ENCODE results near the gene PABPN1L. TPM values are rescaled to one million over a fixed set of nuclear protein-coding genes. Genes with fewer than 3 reads are reported as not detected.

Gene PABPN1L
- total RNA-seq, 1 experiment from 2014 or later = 0.57 TPM

GRCh38 chr16:88839026-88839529 is 27.4 kb downstream of the PABPN1L start:
- BruUV-seq (replicated peaks) = no TSS peak
- no peak overlapping the region for H3K9ac ChIP-seq (ENCODE audit: low read length)
- no peak overlapping the region for H3K4me2 ChIP-seq (ENCODE audit: low read length)
- H2AFZ ChIP-seq (ENCODE audit: low read depth, low read length, poor library complexity, severe bottlenecking) = no peak overlapping the region
- no peak overlapping the region for H3K4me3 ChIP-seq (replicated peaks in 1 of 2; ENCODE audit: low read depth in 1 of 2, low read length in 2 of 2)
- H3K4me1 ChIP-seq (ENCODE audit: control insufficient read depth in 1 of 2, insufficient read depth in 2 of 2, low read length in 2 of 2) = no peaks in the 10 kb centered on the region
- ATAC-seq = peak; percentile 29; the same call in 1 of the 2 replicates
- H3K79me2 ChIP-seq (ENCODE audit: insufficient read depth, low read length) = no peaks in the 10 kb centered on the region
- intact Hi-C loops (cut with micrococcal nuclease) = no loop called here
- H4K20me1 ChIP-seq (ENCODE audit: insufficient read depth) = no peaks in the 10 kb centered on the region
- peak overlapping the region; percentile 39; the same call in 1 of the 2 replicates for H3K27ac ChIP-seq (ENCODE audit: low read depth, low read length)
- no peak for DNase-seq (ENCODE audit: low read depth, low spot score)
- ChIA-PET CTCF (no interaction called here), RAD21 (ENCODE audit: low non-redundant PET in 1 of 2, low total read pairs in 2 of 2, uncharacterized antibody in 2 of 2, unreplicated experiment in 2 of 2) (no interaction called here), POLR2A (no interaction called here)
- H3K36me3 ChIP-seq (ENCODE audit: control insufficient read depth in 1 of 2, insufficient read depth in 2 of 2, low read length in 2 of 2) = no peaks in the 10 kb centered on the region
- TF ChIP-seq TCF7L2 (IDR thresholded peaks at IDR 0.05; ENCODE audit: borderline replicate concordance, extremely low read depth, insufficient read depth, insufficient read length) = no peak
- no peak for TF ChIP-seq EZH2phosphoT487 (IDR thresholded peaks at IDR 0.05; ENCODE audit: borderline replicate concordance)
- peak; percentile 30 to 61 (median 51); a peak in 5 of 6 replicates for TF ChIP-seq CTCF (IDR thresholded peaks at IDR 0.05 in 2 of 3, conservative IDR thresholded peaks at IDR 0.05 in 1 of 3; ENCODE audit: borderline replicate concordance in 1 of 3, insufficient read depth in 1 of 3, low read depth in 2 of 3, low read length in 2 of 3)
- H3K9me3 ChIP-seq (ENCODE audit: control insufficient read depth in 1 of 2, insufficient read depth in 1 of 2, low read depth in 1 of 2, low read length in 2 of 2) = no peaks in the 10 kb centered on the region
- H3K27me3 ChIP-seq (ENCODE audit: insufficient read depth, low read length) = no peaks in the 10 kb centered on the region
- H3K9me2 ChIP-seq (ENCODE audit: insufficient read depth) = no peaks in the 10 kb centered on the region

- H3K4me2 ChIP-seq (ENCODE audit: low read length) = no peak overlapping the region
- TF ChIP-seq REST (IDR thresholded peaks at IDR 0.05; ENCODE audit: low read depth) (no peak), EZH2phosphoT487 (IDR thresholded peaks at IDR 0.05; ENCODE audit: borderline replicate concordance) (no peak), ZFX (IDR thresholded peaks at IDR 0.05) (no peak), SRF (IDR thresholded peaks at IDR 0.05; ENCODE audit: low read depth) (no peak), CEBPB (IDR thresholded peaks at IDR 0.05; ENCODE audit: low read depth) (no peak), ZBTB33 (IDR thresholded peaks at IDR 0.05; ENCODE audit: extremely low read depth, insufficient replicate concordance, low read length) (no peak), FOSL1 (IDR thresholded peaks at IDR 0.05; ENCODE audit: low read depth) (no peak), ZNF274 (IDR thresholded peaks at IDR 0.05; ENCODE audit: low read depth, low read length) (no peak), ELF1 (IDR thresholded peaks at IDR 0.05; ENCODE audit: borderline replicate concordance, low read depth) (no peak)
Measured at GRCh38 chr16:88838566-88838965, 27.9 kb downstream of the PABPN1L start.

More at GRCh38 chr16:88838566-88838965, 27.9 kb downstream of the PABPN1L start:
- ChIA-PET RAD21 (ENCODE audit: low non-redundant PET in 1 of 2, low total read pairs in 2 of 2, uncharacterized antibody in 2 of 2, unreplicated experiment in 2 of 2) (no interaction called here), CTCF (no interaction called here), POLR2A (no interaction called here)
- H3K9me3 ChIP-seq (ENCODE audit: control insufficient read depth in 1 of 2, insufficient read depth in 1 of 2, low read depth in 1 of 2, low read length in 2 of 2) = no peaks in the 10 kb centered on the region
- intact Hi-C loops (cut with micrococcal nuclease) = no loop called here
- peak overlapping the region; percentile 39; the same call in 1 of the 2 replicates for H3K27ac ChIP-seq (ENCODE audit: low read depth, low read length)
- no peaks in the 10 kb centered on the region for H3K79me2 ChIP-seq (ENCODE audit: insufficient read depth, low read length)
- no peaks in the 10 kb centered on the region for H4K20me1 ChIP-seq (ENCODE audit: insufficient read depth)
- no peak overlapping the region for H2AFZ ChIP-seq (ENCODE audit: low read depth, low read length, poor library complexity, severe bottlenecking)
- no peak overlapping the region for H3K4me3 ChIP-seq (replicated peaks in 1 of 2; ENCODE audit: low read depth in 1 of 2, low read length in 2 of 2)
- no peaks in the 10 kb centered on the region for H3K27me3 ChIP-seq (ENCODE audit: insufficient read depth, low read length)
- H3K4me1 ChIP-seq (ENCODE audit: control insufficient read depth in 1 of 2, insufficient read depth in 2 of 2, low read length in 2 of 2) = no peaks in the 10 kb centered on the region
- H3K9me2 ChIP-seq (ENCODE audit: insufficient read depth) = no peaks in the 10 kb centered on the region
- no TSS peak for BruUV-seq (replicated peaks)
- H3K36me3 ChIP-seq (ENCODE audit: control insufficient read depth in 1 of 2, insufficient read depth in 2 of 2, low read length in 2 of 2) = no peaks in the 10 kb centered on the region
- DNase-seq (ENCODE audit: low read depth, low spot score) (no peak), ATAC-seq (no peak)
- no peak overlapping the region for H3K9ac ChIP-seq (ENCODE audit: low read length)

All from HCT116 (cell line).